Ishikawa (cell line): ENCODE measurements around the gene ZCWPW1.

ENCODE experiments used
- CEBPB ChIP-seq: IDR thresholded peaks from 2 replicates; pipeline ENCODE4 v1.6.1; 2012
- CREB1 ChIP-seq: IDR thresholded peaks from 2 replicates; pipeline ENCODE4 v1.6.1; 2012; ENCODE audit warnings: low read depth
- EP300 ChIP-seq: IDR thresholded peaks from 2 replicates; pipeline ENCODE4 v1.6.1; 2012; ENCODE audit warnings: borderline replicate concordance
- MAX ChIP-seq: IDR thresholded peaks from 2 replicates; pipeline ENCODE4 v1.6.1; 2012
- REST ChIP-seq: IDR thresholded peaks from 2 replicates; pipeline ENCODE4 v1.6.1; 2012; ENCODE audit warnings: low read depth, mild to moderate bottlenecking
- TAF1 ChIP-seq: IDR thresholded peaks from 2 replicates; pipeline ENCODE4 v1.6.1; 2012; ENCODE audit warnings: low read depth, mild to moderate bottlenecking
- TEAD4 ChIP-seq: IDR thresholded peaks from 2 replicates; pipeline ENCODE4 v1.6.1; 2012
- USF1 ChIP-seq: IDR thresholded peaks from 2 replicates; pipeline ENCODE4 v1.6.1; 2012

- TF ChIP-seq TEAD4, result no peak
- no peak for TF ChIP-seq CEBPB
- no peak for TF ChIP-seq CREB1
- TF ChIP-seq REST, result no peak
- TF ChIP-seq TAF1, result no peak
- TF ChIP-seq USF1, result no peak
- TF ChIP-seq MAX, result no peak
- no peak for TF ChIP-seq EP300
Observed at GRCh38 chr7:100411101-100411500, 17.4 kb downstream of the ZCWPW1 start.
